ENCODE results near the gene GPX6. TPM values are rescaled to one million over a fixed set of nuclear protein-coding genes. Genes with fewer than 3 reads are reported as not detected.
"Not testable (repeated sequence)": the region's sequence is repeated elsewhere in the genome, so short reads cannot be mapped to it uniquely, and the experiment has no call there.

Gene GPX6
- total and polyA plus RNA-seq, 12 donors, result not detected

GRCh38 chr6:28506807-28507475, 8.7 kb downstream of the GPX6 start:
- intact Hi-C loops (cut with DNase I), result no loop called here
- no peak for DNase-seq
- 65 to 67% methylated on average over 4 of the region's 4 CpGs for WGBS, 2 donors
- Histone ChIP-seq H3K27ac (no peak overlapping the region), H3K27me3 (peaks cover 0 to 27% (median 0%) of the 10 kb centered on the region in 7 donors), H3K36me3 (no peaks in the 10 kb centered on the region), H3K4me3 (no peak overlapping the region), H3K4me1 (no peaks in the 10 kb centered on the region), H3K9me3 (no peaks in the 10 kb centered on the region)
- no peak for TF ChIP-seq CTCF (IDR thresholded peaks at IDR 0.05)
- no peak for ATAC-seq

DNA sequence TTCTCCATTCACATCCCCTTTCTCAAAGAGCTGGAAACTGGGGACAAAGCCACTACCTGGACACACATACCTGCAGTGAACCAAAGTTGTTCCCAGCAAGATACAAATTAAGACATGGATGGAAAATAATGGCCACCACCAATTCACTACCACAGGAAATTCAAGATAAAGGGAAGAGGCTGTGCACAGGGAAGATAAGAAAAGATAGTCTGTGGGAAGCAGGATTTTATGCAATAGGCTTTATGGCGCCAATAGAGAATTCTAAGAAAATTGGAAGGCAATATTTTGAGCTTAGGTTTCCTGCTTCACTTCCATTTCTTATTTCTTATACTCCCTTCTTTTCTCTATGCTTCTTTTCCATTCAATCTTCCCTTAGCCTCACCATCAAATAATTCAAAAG, 9.9 kb downstream of the GPX6 start:
- no peak for TF ChIP-seq CTCF (IDR thresholded peaks at IDR 0.05)
- DNase-seq, result no peak
- Histone ChIP-seq H3K4me1 (no peaks in the 10 kb centered on the region), H3K27me3 (peaks cover 0 to 25% (median 0%) of the 10 kb centered on the region in 7 donors), H3K4me3 (no peak overlapping the region), H3K36me3 (no peaks in the 10 kb centered on the region), H3K9me3 (no peaks in the 10 kb centered on the region), H3K27ac (no peak overlapping the region)
- intact Hi-C loops (cut with DNase I), result no loop called here
- WGBS, 2 donors, result 65 to 88% methylated on average over 1 of the region's 1 CpG
- ATAC-seq, result no peak

- H3K4me1 ChIP-seq; intact Hi-C loops (cut with DNase I); H3K36me3 ChIP-seq; DNase-seq; H3K27ac ChIP-seq; ATAC-seq; H3K9me3 ChIP-seq; H3K4me3 ChIP-seq: not testable (repeated sequence)
- WGBS, 2 donors, result 66 to 69% methylated on average over 7 of the region's 7 CpGs
- H3K27me3 ChIP-seq, result peaks cover 0 to 25% (median 8%) of the 10 kb centered on the region in 7 donors
These were observed 12.8 kb downstream of the GPX6 start for GRCh38 chr6:28502709-28503305.

- H3K27me3 ChIP-seq, result peaks cover 0 to 25% (median 8%) of the 10 kb centered on the region in 7 donors
- H3K4me1 ChIP-seq; H3K36me3 ChIP-seq; H3K27ac ChIP-seq; DNase-seq; intact Hi-C loops (cut with DNase I); H3K9me3 ChIP-seq; ATAC-seq; H3K4me3 ChIP-seq: not testable (repeated sequence)
- WGBS, 2 donors, result 92 to 99% methylated on average over 20 to 35 of the region's 35 CpGs
These were observed 13.5 kb downstream of the GPX6 start for GRCh38 chr6:28502136-28502535.

DNA sequence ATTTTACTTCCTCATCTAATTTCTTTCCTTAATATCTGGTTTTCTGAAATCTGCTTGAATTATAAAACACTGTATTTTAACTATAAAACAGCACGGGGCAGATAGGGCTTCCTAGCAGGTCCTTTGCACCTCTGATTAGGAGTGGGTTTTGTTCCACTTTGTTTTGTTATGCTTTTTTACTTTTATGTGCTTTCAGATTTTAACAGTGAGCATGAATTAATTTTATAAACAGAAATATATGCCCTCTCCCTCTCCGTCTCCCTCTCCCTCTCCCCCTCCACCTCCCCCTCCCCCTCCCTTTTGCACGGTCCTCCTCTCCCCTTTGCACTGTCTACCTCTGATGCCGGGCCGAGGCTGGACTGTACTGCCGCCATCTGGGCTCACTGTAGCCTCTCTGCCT, 14.3 kb downstream of the GPX6 start:
- no peak for ATAC-seq
- no peaks in the 10 kb centered on the region for H3K36me3 ChIP-seq
- H3K27ac ChIP-seq, result no peak overlapping the region
- H3K27me3 ChIP-seq, result peaks cover 0 to 33% (median 8%) of the 10 kb centered on the region in 7 donors
- 82 to 84% methylated on average over 6 of the region's 6 CpGs for WGBS, 2 donors
- DNase-seq, result no peak
- no peak for TF ChIP-seq CTCF (IDR thresholded peaks at IDR 0.05)
- H3K9me3 ChIP-seq, result no peaks in the 10 kb centered on the region
- intact Hi-C loops (cut with DNase I), result no loop called here
- H3K4me1 ChIP-seq, result no peaks in the 10 kb centered on the region
- no peak overlapping the region for H3K4me3 ChIP-seq

Measured in heart right ventricle (tissue), 16 donors.